Muscle of back (tissue), 13 donors: ENCODE results near the gene CELA1. TPM values are rescaled to one million over a fixed set of nuclear protein-coding genes. Genes with fewer than 3 reads are reported as not detected.
A peak's percentile ranks its signal among the peaks of the same experiment; 100 is the strongest.

Experiments used
- DNase-seq, 3 donors: peaks; one replicate each; pipeline versions ENCODE4 v3.0.0 to v3.0.0-alpha.2; 2013
- long read RNA-seq, 9 donors: transcript quantifications; one replicate each; lab custom pipeline, GENCODE V29; 2026
- polyA plus RNA-seq, 10 donors: library from polyadenylated mRNA; unstranded; fragments of 120-200 nt; gene quantifications; one replicate each; pipeline ENCODE4 v1.2.1, GENCODE V29; 2013; ENCODE audit not compliant: insufficient read length in 10 of 10

The CELA1 gene
- not detected for polyA plus RNA-seq
- long read RNA-seq, donor 1, result 0 reads
- long read RNA-seq, donor 2, result 0 reads
- long read RNA-seq, donor 3, result 0 reads
- long read RNA-seq, donor 4, result 0 reads
- long read RNA-seq, donor 5, result 0 reads
- long read RNA-seq, donor 6, result 0 reads
- long read RNA-seq, donor 7, result 0 reads
- long read RNA-seq, donor 8, result 0 reads
- long read RNA-seq, donor 9, result 0 reads

DNA sequence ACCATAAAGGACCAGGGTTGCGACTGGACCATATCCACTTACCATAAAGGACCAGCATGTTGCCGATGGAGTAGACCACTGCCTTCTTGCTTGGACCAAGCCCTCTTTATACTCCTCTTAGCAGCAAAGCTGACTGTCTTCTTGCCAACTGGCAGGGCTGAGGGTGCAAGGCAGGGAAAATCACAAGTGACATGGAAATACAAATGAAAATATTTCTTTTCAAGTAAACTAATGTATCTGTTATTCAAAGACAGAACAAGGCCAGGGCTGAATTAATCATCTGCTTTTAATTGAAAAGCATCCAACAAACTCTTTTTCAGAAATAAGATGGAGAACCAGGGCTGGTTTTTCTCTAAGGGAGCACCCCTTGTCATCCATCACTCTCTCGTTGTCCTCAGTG, at the start of gene CELA1:
TSS of gene CELA1 (minus strand) at position 99 of the 400 bp plus-strand sequence. CDS start at position 58, 41 bp downstream.
- DNase-seq, result no peak

DNA sequence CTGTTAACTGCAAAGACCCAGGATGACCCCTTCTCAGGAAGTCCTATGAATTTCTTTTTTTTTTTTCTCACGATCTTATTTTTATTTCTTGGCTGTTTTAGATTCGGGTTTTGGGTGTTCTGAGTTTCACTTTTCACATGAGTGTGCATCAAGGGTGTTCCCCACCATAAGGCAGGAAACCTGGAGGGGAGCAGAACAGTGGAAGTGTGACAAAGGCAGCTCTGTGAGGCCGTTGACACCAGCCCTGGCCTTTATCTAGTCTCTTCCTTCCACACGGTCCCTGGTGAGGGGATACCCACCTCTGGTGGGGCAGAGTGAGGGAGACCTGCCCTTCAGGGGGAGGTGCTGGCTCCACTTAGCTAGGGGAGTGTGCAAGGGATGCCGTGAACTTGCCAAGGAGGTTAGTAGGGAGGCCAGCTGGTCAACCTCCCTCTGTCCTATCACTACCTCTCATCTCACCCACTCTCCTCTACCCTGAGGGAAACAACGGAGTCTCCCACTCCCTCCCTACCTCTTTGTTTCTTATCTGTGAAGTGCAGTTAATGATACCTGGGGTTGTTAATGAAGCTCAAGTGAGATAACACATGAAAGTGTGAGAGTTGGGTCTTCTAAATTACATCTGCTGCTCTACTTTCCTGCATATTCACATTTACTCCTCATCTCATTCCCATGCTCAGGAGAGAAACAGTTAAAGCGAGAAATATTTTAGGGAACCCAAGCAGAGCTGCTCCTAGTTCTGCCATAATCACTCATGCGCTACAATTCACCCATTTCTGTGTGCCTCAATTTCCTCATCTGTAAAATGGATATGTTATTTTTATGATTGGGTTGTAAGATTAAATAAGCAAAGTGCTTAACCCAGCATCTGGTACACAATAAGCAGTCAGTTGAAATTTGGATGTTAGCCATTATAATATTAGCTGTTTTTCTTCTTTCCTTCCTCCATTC, 49.1 kb upstream of the CELA1 start:
- DNase-seq, result no peak

DNA sequence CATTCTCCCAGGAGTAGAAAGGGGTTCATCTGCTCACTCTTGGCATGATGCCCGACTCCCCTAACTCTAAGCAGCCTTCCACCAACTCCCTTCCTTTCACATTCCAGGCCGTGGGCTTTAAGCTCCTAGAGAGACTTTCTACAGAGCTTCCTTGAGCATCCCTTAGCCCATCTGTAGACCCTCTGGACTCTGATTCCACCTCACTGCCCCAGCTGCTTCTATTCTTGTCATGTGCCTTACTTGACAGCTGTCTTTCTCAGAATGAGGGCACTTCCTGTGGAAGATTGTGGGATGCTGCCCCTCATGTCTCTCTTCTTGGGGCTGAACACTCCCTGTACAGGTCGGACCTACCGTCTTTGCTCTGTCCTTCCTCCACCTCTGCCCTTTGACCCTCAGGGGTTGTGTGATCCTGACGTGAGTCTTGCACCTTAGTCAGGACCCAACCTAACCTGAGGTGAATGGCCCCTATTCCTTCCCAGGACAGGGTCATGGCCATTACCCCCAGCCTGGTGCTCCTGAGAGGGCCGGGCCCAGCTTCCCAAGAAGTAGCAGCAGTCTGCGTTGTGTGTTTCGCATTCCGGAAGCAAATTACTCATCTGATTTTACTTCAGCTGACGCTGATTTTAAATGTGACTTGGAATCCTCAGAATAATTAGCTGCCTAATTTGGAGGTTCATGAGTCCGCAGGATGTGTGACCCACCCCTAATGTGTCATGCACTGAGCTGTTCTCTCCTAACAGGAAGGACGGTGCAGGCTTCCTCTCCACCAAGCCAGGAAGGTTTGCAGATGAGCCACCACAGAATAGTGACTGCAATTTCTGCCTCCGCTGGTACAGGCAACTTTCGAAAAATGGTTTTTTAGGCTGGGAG, 47.4 kb upstream of the CELA1 start:
- DNase-seq, result peak in 1 of 3 donors; percentile 86

DNA sequence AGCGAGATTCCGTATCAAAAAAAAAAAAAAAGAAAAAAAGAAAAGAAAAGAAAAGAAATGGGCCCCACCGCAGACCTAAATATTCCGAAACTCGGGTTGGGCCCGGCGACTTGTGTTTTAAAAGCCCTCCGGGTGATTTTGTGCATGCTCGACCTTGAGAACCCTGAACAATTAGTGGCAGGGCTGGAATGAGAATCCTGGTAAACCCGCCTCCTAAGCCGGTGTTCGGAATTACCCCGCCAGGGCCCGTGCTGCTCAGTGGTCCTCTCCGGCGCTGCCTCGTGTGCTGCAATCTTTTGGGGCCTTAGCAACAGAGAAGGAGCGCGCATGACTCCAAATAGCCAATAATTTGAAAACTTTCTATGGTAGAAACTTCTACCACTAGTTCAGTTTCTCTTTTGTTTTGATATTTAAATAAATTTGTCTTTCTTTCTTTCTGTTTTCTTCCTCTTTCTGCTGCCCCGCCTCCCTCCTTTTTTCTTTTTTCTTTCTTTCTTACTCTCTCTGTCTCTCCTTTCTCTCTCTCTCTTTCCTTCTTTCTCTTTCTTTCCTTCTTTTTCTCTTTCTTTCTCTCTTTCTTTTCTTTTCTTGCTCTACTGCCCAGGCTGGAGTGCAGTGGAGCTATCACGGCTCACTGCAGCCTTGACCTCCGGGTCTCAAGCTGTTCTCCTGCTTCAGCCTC, 46.2 kb upstream of the CELA1 start:
- DNase-seq, result peak in 1 of 3 donors; percentile 23

DNA sequence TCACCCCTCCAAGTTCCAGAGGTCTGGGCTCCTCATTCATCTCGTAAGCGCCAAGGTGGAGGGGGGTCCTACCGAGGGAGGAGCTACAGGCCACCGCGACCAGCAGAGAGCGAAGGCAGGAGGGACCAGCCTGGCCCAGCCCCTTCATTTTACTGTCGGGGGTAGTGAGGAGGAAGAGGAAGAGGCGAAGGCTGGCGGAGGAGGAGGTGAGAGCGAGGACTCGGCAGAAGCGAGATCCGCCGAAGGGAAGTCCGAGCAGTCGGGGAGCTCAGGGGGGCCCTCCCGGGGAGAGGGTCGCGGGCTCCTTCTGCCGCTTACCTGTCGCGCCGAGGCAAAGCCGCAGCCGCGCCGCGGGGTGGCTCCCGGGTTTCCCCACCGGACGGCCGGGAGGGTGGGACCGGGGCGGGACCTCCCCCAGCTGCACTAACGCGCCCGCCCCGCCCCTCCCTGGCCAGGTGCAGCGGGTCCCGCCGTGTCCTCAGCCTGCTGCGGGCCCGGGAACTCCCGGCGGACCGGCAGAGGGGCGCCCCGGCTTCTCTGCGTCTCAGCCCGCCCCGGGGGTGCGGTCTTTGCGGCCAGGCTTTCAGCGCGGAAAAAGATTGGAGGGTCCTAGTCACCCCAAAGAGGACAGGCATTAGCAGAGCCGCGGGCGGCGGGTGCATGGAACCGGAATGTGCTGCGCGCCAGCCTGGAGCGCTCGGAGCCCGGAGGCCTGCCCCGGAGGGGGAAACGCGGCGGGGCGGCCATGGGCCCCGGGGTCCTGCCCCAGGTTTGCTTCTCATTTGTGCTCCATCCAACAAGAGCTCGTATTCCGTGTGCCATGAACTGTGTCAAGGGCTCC, 45.0 kb upstream of the CELA1 start, which contains the start of gene GALNT6:
TSS of gene GALNT6 (minus strand) at position 124 of the 841 bp plus-strand sequence. CDS start 11,625 bp downstream, outside the sequence.
- DNase-seq, result peak in 2 of 3 donors; percentile 4 to 32

DNA sequence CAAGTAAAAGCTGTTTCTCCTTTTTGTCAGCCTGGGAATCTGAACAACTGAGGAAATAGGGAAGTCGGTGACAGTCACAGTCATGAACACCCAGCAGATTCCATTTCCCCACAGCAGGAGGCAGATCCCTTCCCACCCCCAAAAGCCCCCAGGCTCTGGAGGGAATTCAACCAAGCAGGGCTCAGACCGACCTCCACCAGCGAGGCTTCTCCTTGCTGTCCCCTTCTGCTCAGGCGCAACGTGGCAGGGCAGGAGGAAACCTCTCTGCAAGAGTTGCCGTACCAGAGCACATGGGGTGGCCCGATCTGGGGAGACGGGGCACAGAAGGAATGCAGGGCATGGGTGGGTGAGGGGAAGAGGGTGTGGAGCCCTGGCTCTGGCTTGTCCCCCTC, 44.4 kb upstream of the CELA1 start:
- DNase-seq, result peak in 1 of 3 donors; percentile 58

DNA sequence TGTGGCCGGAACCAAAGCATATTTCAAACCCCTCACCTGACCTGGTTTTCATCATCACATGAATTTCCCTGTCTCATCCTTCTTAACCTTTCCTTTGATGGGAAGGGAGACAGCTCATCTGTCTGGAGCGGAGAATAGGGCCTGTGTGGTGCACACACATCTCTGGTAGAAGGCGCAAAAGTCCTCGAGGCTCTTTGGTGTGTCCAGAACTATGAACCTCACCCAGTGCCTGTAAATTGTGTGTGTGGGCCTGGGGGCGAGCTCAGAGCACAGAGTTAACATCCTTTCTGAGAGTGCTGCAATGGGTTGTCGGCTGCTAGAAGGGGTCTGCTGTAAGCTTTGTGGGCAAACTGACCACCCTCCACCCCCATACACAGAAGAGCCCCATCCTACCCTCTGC, 44.0 kb upstream of the CELA1 start:
- no peak for DNase-seq

DNA sequence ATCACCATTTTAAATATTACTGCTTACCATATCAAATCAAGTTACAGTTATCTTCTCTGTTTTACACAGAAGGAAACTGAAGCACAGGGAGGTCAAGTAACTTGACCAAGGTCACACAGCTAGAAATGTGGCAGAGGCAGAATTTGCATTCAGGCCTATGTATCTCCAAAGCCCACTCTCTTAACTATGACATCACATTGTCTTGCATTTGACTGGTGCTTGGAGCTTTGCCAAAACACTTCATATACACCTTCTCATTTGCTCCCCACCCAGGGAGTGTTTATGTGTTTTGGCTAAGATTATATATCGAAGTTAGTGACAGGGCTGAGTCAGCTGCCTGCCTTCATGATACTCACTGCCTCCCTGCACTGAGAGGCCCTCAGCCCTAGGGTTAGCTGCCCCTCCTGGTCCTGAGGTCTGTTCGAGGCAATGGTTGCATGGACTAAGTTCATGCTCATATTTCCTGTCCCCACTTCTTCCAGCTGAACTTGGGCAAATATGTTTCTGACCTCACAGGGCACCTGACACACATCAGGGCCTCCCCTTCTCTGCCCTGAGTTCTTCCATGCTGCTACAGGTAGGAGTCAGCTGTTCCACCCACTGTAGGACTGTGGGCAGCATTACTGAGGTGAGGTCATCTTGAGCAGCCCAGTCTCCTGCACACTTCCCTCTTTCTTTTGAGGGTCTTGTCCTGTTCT, 43.0 kb upstream of the CELA1 start:
- DNase-seq, result no peak

DNA sequence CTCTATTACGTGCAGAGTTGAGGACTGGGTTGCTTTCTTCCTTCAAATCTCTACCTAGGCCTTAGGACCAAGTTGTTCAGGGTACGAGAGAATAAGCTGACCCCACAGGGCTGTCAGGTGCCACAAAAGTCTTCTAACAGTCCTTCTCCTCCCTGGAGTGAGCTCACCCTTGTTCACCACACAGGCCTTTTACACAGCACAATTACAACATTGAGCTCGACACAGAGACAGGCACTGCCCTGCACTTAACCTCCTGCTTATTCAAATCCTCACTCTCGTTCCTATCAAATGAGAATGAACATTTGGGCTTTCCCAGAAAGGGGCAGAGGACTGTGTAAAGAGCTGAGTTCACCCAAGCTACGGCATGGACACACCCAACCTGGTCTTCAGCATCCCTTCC, 42.4 kb upstream of the CELA1 start:
- DNase-seq, result no peak

DNA sequence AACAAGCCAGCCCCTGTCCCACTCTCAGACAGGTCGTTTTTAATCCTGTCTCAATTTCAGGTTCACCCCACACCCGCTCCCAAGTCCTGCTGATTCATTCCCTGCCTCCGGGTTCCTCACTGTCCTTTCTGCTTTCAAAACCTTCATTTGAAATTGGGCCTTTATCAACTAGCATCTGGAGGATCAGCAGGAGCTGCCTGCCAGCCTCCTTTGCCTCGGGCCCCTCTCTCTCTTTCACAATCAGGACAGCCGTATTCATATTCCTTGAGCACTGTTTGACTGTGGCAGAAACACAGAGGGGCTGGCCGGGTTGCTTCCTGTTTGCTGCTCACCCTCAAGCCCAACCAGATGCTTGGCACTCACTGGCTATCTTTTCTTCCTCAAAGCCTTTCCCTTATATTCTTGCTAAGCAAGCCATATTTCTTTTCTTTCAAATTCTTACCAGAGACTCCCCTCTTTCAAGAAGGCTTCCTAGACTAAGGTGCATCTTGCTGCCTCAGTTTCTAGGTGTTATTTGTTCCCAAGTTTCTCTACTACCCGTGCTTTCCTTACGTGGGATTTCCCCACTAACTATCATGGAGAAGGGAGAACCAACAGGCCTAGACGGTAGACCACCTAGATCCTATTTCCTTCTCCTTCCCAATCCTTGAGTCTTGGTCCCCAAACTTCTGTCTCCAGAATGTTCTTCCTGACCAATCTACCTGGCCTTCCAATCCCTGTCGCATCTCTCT, 41.8 kb upstream of the CELA1 start:
- peak in 1 of 3 donors; percentile 34 for DNase-seq

DNA sequence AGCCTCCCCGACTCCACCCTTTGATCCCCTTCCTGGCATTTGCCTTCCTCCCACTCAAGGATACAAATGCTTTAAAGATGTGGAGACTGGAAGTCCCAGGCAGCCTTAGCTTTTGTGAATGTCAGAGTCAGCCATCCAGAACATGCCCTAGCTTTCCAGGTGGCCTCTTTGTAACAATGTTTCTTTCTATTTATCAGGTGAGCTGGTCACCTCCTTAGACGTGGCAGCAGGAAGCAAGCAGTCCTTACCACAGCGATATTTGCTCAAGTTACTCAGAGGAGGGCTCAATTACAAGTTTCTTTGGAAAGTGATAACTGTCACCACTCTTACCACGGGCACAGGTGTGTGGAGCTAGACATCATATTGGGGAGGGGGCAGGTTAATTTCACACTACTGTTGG, 39.9 kb upstream of the CELA1 start:
- DNase-seq, result no peak

DNA sequence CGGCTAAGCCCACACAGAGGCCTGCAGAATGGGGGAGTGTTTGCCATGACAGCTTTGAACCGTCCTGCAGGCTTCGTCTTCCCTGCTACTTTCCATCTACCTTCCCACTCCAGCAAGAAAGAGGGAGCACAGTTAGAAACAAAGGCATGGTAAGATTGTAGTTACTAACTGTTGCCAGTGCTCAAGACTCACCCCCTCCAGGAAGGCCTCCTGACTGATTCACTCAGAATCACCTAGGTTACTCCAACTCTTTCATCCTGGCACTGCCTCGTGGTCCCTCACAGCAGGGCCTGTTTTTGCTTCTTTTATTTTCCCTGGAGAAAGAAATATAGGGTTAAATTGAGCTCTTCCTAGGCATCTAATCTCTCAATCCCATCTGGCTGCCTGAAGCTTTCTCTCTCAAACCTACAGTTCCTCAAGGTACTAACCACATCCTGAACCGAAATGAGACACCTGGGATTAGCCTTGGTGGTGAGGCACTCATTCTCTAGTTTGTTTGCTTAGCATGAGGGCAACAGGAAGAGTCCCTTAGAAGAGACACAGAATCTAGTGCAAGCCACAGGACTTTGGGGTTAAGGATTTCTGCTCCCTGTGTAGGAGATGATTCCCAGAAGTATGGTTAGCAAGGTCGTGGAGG, 36.9 kb upstream of the CELA1 start:
- DNase-seq, result no peak

DNA sequence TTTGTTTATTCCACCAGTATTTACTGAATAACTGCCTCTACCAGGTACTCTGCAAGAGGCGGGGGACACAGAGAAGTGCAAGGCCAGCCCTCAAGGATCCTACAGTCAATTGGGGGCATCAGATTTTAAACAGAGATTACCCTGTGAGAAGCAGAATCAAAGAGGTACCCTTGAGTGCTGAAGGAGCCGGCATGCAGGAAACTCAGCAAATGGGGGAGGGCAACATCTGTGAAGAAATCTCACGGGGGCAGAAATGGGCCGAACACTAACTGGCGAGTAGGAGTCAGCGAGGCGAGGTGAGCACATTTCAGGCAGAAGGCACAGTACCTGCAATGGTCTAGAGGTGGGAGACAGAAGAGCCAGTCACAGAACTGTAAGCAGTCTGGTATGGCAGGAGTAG, 35.7 kb upstream of the CELA1 start:
- no peak for DNase-seq

DNA sequence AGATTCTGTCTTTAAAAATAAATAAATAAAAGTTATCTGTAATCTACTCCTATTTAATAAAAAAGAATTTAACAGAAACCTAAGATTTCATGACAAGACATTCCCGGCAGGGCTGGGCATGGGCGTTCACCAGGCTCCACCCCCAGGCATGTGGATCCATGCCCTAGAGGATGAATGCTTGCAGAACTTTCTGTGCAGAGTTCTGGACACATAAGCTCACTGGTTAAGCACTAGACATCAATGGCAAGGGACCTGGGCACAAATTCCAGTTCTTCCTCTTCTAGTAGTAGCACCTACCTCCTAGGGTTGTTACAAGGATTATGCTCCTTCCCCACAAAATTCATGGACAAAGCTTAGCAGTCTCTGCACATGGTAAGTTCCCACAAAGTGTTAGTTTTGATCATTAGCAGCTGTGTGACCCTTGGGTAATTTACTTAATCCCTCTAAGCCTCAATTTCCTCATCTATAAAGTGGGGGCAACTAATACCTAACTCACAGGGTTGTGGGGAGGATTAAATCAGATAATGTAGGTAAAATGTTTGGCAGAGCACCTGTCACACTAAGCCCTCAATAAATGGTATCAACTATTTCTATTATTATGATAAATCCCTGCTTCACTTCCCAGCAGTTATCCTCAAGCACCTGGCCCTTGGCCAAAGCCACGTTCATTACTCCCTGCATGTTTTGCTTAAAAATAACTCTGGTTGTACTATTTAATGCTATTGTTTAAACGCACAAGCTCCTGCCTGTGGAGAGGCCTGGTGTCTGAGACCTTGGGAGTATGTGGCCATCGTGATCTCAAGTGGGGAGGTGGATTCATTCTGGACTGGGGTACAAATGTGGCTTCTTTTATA, 35.0 kb upstream of the CELA1 start:
- peak in 2 of 3 donors; percentile 32 to 37 for DNase-seq

DNA sequence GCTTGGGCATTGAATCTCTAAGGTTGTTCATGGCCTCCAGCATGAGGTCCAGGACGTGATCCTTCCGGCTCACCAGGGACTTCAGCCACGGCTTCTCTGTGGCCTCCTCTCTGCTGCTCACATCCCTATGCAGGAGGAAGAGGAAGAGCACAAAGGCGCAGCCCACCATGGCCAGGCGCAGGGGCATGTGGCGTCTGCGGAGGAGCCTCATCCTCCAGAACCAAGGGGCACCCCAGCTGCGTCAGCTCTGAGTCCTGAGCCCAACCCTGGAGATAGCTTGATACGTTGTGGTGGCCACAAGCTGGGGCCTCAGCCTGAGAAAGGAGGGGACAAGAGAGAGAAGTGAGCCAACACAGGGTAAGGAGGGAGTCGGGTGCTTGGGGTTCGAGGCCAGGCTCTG, 33.1 kb upstream of the CELA1 start:
- no peak for DNase-seq

DNA sequence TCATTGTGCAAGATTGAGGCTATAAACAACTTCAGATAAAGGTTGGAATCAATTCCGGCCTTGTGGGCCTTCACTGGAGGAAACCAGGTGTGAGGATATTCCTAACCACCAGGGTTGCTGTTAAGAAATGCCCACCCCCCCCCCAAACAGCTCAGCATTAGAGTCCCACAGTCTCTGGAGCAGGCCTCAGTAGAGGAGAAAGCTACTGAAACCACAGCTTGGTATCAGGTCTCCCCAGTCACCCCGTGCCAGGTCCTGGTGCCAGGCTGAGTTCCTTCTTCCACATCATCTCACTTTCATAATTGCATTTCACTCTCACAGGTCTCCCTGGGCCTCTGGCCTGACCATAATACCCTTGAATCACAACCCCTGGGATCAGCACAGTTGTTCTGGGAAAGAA, 32.3 kb upstream of the CELA1 start:
- DNase-seq, result no peak
